ENCODE data around the gene TTN.

DNA sequence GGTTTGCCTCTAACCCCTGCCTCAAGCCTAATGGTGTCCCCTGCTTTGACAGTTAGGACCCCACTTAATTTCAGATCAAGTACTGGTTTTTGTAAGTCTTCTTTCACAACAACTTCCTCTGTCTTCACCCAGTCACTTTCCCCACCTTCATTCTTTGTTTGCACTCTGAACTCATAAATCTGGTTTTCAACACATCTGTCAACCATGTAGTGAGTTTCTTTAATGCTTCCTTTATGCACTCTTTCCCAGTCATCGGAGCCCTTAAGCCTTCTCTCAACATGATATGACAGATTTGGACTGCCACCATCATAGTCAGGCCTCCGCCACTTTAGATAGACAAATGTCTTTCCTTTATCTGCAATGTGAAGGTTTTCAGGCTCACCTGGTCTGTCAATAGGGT lies 217.9 kb downstream of the TTN start:
- TF ChIP-seq, protein P1, sequence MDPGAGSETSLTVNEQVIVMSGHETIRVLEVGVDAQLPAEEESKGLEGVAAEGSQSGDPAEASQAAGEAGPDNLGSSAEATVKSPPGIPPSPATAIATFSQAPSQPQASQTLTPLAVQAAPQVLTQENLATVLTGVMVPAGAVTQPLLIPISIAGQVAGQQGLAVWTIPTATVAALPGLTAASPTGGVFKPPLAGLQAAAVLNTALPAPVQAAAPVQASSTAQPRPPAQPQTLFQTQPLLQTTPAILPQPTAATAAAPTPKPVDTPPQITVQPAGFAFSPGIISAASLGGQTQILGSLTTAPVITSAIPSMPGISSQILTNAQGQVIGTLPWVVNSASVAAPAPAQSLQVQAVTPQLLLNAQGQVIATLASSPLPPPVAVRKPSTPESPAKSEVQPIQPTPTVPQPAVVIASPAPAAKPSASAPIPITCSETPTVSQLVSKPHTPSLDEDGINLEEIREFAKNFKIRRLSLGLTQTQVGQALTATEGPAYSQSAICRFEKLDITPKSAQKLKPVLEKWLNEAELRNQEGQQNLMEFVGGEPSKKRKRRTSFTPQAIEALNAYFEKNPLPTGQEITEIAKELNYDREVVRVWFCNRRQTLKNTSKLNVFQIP (CRISPR knock-in tag; IDR thresholded peaks at IDR 0.05; ENCODE audit: borderline replicate concordance, low read depth): no peak
- no peak for TF ChIP-seq OSR1 (CRISPR knock-in tag; IDR thresholded peaks at IDR 0.05)
- no peak for TF ChIP-seq TCF4 (CRISPR knock-in tag; IDR thresholded peaks at IDR 0.05; ENCODE audit: borderline replicate concordance)

Data from SK-N-SH treated with all-trans-retinoic acid at 6 μM for 48 hours (cell line).